Stimulated activated effector memory CD8-positive, alpha-beta T cell treated with anti-CD3 and anti-CD28 coated beads, Interleukin-12 subunit alpha, Interleukin-12 subunit beta, amount 100 ng/mL, for 72 hours (primary cell): Measurements from ENCODE around the gene AGBL4.
A peak's percentile ranks its signal among the peaks of the same experiment; 100 is the strongest.
"Not testable (repeated sequence)": the region's sequence is repeated elsewhere in the genome, so short reads cannot be mapped to it uniquely, and the experiment has no call there.

Experiments used
- ATAC-seq: fragments of 150-1000 bp; cut with Tn5 transposase; 2 replicates; pipeline ENCODE4 v1.10.0; 2021
- DNase-seq, 2 donors: peaks; one replicate each; pipeline ENCODE4 v3.0.0; 2021 to 2022; ENCODE audit warnings: low spot score in 2 of 2
- H3K27ac Mint-ChIP-seq: one replicate; pipeline ENCODE4 v1.8.0; 2022; ENCODE audit warnings: mild to moderate bottlenecking, mixed read lengths
- H3K36me3 Mint-ChIP-seq: one replicate; pipeline ENCODE4 v1.8.0; 2022; ENCODE audit warnings: mild to moderate bottlenecking, mixed read lengths
- H3K4me1 Mint-ChIP-seq: one replicate; pipeline ENCODE4 v1.8.0; 2022; ENCODE audit warnings: mixed read lengths
- H3K4me3 Mint-ChIP-seq: one replicate; pipeline ENCODE4 v1.8.0; 2022; ENCODE audit warnings: mild to moderate bottlenecking, mixed read lengths
- H3K9me3 Mint-ChIP-seq: one replicate; pipeline ENCODE4 v1.8.0; 2022; ENCODE audit warnings: mixed read lengths

Gene AGBL4

DNA sequence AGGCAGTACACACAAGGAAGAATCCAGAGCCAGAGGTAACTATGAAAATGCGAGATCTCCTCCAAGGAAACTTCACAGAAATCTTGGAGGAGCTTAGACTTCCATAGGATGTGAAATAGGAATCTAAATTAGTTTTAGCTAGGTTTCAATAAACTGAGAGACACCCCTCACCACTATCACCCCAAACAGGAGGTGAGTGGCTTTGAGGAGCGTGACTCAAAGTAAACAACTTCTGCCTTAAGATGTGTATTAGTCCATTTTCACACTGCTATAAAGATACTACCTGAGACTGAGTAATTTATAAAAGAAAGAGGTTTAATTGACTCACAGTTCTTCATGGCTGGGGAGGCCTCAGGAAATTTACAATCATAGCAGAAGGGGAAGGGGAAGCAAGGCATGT, 703.3 kb downstream of the AGBL4 start:
- not testable (repeated sequence) for ATAC-seq, H3K4me1 Mint-ChIP-seq, H3K27ac Mint-ChIP-seq, DNase-seq, H3K9me3 Mint-ChIP-seq, H3K36me3 Mint-ChIP-seq, H3K4me3 Mint-ChIP-seq

DNA sequence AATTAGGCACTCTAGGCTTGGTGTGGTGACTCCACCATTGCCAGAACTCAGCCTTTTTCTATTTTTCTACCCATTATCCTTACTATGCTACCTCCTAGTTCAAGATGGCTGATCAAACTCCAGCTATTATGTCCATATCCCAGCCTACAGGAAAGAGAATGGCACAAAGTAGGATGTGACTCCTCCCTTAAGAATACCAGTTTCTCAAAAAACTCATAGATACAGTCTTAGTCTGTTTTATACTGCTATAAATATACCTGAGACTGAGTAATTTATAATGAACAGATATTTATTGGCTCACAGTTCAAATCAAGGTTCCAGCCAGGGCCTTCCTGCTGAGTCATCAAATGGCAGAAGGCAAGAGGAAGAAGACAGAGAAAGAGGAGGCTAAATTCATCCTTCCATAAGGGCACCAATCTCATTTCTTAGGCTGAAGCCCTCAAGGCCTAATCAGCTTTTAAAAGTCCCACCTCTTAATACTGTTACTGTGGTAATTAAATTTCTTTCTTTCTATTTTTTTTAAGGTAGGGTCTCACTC, 704.3 kb downstream of the AGBL4 start:
- no peaks in the 10 kb centered on the region for H3K36me3 Mint-ChIP-seq
- ATAC-seq: no peak
- DNase-seq: no peak
- H3K27ac Mint-ChIP-seq: no peak overlapping the region
- H3K4me3 Mint-ChIP-seq: no peak overlapping the region
- H3K9me3 Mint-ChIP-seq: peaks cover 2% of the 10 kb centered on the region
- no peaks in the 10 kb centered on the region for H3K4me1 Mint-ChIP-seq

GRCh38 chr1:49318218-49318617, 705.5 kb downstream of the AGBL4 start:
- Mint-ChIP-seq H3K4me3 (no peak overlapping the region), H3K9me3 (peaks cover 2% of the 10 kb centered on the region), H3K27ac (no peak overlapping the region)

GRCh38 chr1:49307457-49307856, 716.3 kb downstream of the AGBL4 start:
- DNase-seq (no peak), ATAC-seq (no peak)
- no peak overlapping the region for H3K27ac Mint-ChIP-seq
- peaks cover 6% of the 10 kb centered on the region for H3K9me3 Mint-ChIP-seq
- H3K4me3 Mint-ChIP-seq: no peak overlapping the region
- no peaks in the 10 kb centered on the region for H3K4me1 Mint-ChIP-seq
- no peaks in the 10 kb centered on the region for H3K36me3 Mint-ChIP-seq

More at GRCh38 chr1:49318218-49318617, 705.5 kb downstream of the AGBL4 start:
- Mint-ChIP-seq H3K4me1 (no peaks in the 10 kb centered on the region), H3K36me3 (no peaks in the 10 kb centered on the region)
- ATAC-seq (no peak), DNase-seq (no peak)

DNA sequence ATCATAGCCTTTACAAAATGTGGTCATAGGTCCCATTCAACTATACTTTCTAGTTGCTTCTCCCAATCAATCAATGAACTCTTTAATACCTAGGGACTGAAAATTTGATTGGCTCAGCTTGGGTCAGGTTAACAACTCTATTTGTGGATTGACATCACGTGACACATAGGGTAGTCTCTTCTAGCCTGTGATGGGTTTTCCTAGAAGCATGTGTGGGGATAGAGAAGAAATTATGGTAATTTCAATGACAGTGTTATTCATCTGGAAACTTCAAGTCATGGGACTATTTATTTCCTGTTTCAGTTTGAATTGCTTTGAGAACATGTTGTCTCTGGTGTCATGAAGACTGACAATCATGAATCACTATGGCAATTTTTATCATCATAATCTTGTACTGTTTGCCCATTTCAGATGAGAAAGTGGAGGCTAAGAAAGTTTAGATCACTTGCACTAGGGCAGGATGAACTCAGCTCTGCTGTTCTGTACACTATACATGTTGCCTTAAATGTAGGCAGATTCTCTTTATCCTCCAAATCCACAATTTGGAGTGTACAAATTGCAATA, 717.2 kb downstream of the AGBL4 start:
- H3K9me3 Mint-ChIP-seq: peaks cover 9% of the 10 kb centered on the region
- H3K36me3 Mint-ChIP-seq: no peaks in the 10 kb centered on the region
- H3K4me3 Mint-ChIP-seq: no peak overlapping the region
- ATAC-seq (peak; percentile 43), DNase-seq (no peak)
- H3K4me1 Mint-ChIP-seq: no peaks in the 10 kb centered on the region
- H3K27ac Mint-ChIP-seq: no peak overlapping the region

DNA sequence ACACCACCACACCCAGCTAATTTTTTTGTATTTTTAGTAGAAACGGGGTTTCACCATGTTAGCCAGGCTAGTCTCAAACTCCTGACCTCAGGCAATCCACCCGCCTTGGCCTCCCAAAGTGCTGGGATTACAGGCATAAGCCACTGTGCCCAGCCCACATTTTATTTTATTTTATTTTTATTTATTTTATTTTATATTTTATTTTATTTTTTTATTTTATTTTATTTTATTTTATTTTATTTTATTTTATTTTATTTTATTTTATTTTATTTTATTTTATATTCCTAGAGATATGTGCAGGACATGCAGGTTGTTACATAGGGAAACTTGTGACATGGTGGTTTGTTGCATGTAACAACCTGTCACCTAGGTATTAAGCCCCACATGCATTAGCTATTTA, 721.4 kb downstream of the AGBL4 start:
- not testable (repeated sequence) for H3K27ac Mint-ChIP-seq, H3K36me3 Mint-ChIP-seq, ATAC-seq, H3K4me3 Mint-ChIP-seq, H3K4me1 Mint-ChIP-seq, DNase-seq
- H3K9me3 Mint-ChIP-seq: peaks cover 13% of the 10 kb centered on the region

DNA sequence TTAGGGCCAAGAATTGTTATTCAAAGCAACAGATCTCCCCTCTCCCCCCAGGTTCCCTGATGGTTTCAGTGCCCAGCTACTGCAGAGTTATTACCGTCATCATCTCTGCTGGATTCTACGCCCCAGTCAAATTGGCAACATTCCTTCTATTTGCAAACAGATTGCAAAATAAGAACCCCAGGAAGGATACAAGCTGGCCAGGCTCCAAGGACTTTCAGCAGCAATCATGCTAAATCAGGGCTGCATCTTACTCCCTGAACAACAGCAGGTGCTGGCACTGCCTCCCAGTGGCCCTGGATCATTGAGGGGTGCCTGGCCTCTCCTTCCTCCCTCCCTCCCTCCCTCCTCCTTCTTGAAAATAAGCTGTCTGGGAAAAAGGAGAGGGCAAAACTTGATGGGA, 725.5 kb downstream of the AGBL4 start:
- Mint-ChIP-seq H3K4me1 (no peaks in the 10 kb centered on the region), H3K36me3 (no peaks in the 10 kb centered on the region), H3K27ac (no peak overlapping the region), H3K9me3 (peaks cover 17% of the 10 kb centered on the region), H3K4me3 (no peak overlapping the region)
- ATAC-seq (no peak), DNase-seq (no peak)

GRCh38 chr1:49297783-49298182, 726.0 kb downstream of the AGBL4 start:
- Mint-ChIP-seq H3K27ac (no peak overlapping the region), H3K9me3 (peaks cover 16% of the 10 kb centered on the region), H3K4me1 (no peaks in the 10 kb centered on the region), H3K4me3 (no peak overlapping the region), H3K36me3 (no peaks in the 10 kb centered on the region)
- ATAC-seq (no peak), DNase-seq (no peak)

DNA sequence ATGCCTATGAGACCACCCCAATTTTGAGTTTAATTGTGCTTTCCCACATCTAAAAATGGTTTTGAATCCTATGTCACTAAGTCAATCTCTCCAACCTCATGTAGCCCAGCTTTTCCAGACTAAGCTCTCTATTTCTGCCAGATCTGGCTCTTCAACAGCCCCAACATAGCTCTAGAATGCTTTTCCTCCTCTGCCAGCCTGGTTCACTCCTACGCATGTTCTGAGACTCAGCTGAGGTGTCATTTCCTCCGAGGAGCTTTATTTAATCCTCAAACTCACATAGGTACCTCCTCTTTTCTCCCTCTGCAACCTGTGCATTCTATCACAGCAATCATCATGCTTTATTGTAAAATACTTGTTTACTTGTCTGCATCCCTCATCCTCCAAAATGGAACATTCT, 729.2 kb downstream of the AGBL4 start:
- Mint-ChIP-seq H3K9me3 (peaks cover 10% of the 10 kb centered on the region), H3K4me3 (no peak overlapping the region), H3K27ac (no peak overlapping the region), H3K4me1 (no peaks in the 10 kb centered on the region), H3K36me3 (no peaks in the 10 kb centered on the region)
- ATAC-seq (no peak), DNase-seq (no peak)

DNA sequence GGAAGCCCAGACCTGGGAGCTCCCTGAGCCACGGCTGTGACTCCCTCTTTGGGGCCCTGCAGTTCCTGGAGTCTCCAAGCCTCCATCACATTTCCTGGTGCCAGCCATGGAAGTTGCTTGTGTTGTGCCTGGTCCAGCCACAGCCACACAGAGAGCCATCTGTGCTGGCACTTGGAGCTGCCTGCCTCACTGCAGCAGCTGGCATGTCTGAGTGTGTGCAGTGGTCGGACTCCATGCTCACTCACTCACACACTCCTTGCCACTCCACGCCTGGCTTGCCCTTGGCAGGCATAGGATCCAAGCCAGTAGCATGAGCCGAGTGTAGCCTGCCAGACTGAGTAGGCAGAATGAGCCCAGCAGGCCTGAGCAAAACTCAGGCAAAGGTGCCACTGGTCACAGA, 730.7 kb downstream of the AGBL4 start:
- ATAC-seq: no peak
- DNase-seq: no peak
- Mint-ChIP-seq H3K27ac (no peak overlapping the region), H3K36me3 (no peaks in the 10 kb centered on the region), H3K4me3 (no peak overlapping the region), H3K9me3 (peaks cover 10% of the 10 kb centered on the region), H3K4me1 (no peaks in the 10 kb centered on the region)

- H3K4me1 Mint-ChIP-seq, H3K36me3 Mint-ChIP-seq, ATAC-seq, H3K27ac Mint-ChIP-seq, DNase-seq, H3K9me3 Mint-ChIP-seq: not testable (repeated sequence)
- peak overlapping the region; percentile 28 for H3K4me3 Mint-ChIP-seq
These were observed 766.3 kb downstream of the AGBL4 start for GRCh38 chr1:49257211-49258049.

DNA sequence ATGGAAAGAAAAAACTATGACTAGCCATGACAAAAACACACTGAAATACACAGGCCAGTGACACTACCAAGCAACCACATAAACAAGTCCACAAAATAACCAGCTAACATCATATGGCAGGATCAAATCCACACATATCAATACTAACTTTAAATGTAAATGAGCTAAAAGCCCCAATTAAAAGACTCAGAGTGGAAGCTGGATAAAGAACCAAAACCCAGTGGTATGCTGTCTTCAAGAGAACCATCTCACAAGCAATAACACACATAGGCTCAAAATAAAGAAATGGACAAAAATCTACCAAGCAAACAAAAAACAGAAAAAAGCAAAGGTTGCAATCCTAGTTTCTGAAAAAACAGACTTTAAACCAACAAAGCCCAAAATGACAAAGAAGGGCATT, 770.8 kb downstream of the AGBL4 start:
- H3K9me3 Mint-ChIP-seq: peaks cover 17% of the 10 kb centered on the region
- H3K27ac Mint-ChIP-seq: no peak overlapping the region
- no peaks in the 10 kb centered on the region for H3K36me3 Mint-ChIP-seq
- no peak for DNase-seq
- H3K4me3 Mint-ChIP-seq: no peak overlapping the region
- no peaks in the 10 kb centered on the region for H3K4me1 Mint-ChIP-seq
- no peak for ATAC-seq

GRCh38 chr1:49251019-49251784, 772.6 kb downstream of the AGBL4 start:
- Mint-ChIP-seq H3K4me3 (no peak overlapping the region), H3K4me1 (no peaks in the 10 kb centered on the region), H3K27ac (no peak overlapping the region), H3K9me3 (peaks cover 17% of the 10 kb centered on the region), H3K36me3 (no peaks in the 10 kb centered on the region)
- ATAC-seq (no peak), DNase-seq (no peak)

- H3K36me3 Mint-ChIP-seq: no peaks in the 10 kb centered on the region
- H3K27ac Mint-ChIP-seq: no peak overlapping the region
- DNase-seq (no peak), ATAC-seq (no peak)
- no peak overlapping the region for H3K4me3 Mint-ChIP-seq
- H3K9me3 Mint-ChIP-seq: peaks cover 10% of the 10 kb centered on the region
- H3K4me1 Mint-ChIP-seq: no peaks in the 10 kb centered on the region
These were observed 783.0 kb downstream of the AGBL4 start for GRCh38 chr1:49240709-49241221.

- Mint-ChIP-seq H3K36me3 (no peaks in the 10 kb centered on the region), H3K9me3 (peaks cover 7% of the 10 kb centered on the region), H3K4me1 (no peaks in the 10 kb centered on the region), H3K4me3 (no peak overlapping the region), H3K27ac (no peak overlapping the region)
- DNase-seq: no peak
- ATAC-seq: no peak
These were observed 788.8 kb downstream of the AGBL4 start for GRCh38 chr1:49234988-49235387.
